Vagina (tissue), 2 donors: ENCODE results near the gene ADAM8. TPM values are rescaled to one million over a fixed set of nuclear protein-coding genes. Genes with fewer than 3 reads are reported as not detected.

ENCODE experiments used
- DNase-seq, 2 donors: peaks; one replicate each; pipeline ENCODE4 v3.0.0-alpha.2; 2017; ENCODE audit errors: extremely low spot score in 2 of 2
- H3K27ac ChIP-seq: fragments of 200-600 bp; sonication (generic); one replicate; pipeline ENCODE4 v1.5.1; 2019
- H3K27me3 ChIP-seq: fragments of 200-600 bp; sonication (generic); one replicate; pipeline ENCODE4 v1.5.1; 2019
- H3K36me3 ChIP-seq, 2 donors: fragments of 200-600 bp; sonication (generic); one replicate each; pipeline ENCODE4 v1.5.1; 2017 to 2019
- H3K4me1 ChIP-seq: fragments of 200-600 bp; sonication (generic); one replicate; pipeline ENCODE4 v1.5.1; 2019
- H3K4me3 ChIP-seq, 2 donors: fragments of 200-600 bp; sonication (generic); 1 replicate in 1 of 2; 2 replicates in 1 of 2; pipeline ENCODE4 v1.5.1; 2016 to 2019
- H3K9me3 ChIP-seq: fragments of 200-600 bp; sonication (generic); one replicate; pipeline ENCODE4 v1.5.1; 2019
- POLR2A ChIP-seq, 2 donors: fragments of 450-650 bp; IDR thresholded peaks; one replicate each; pipeline ENCODE4 v1.6.1; 2017; ENCODE audit warnings: antibody characterized with exemption in 2 of 2, mild to moderate bottlenecking in 2 of 2, moderate library complexity in 2 of 2
- POLR2AphosphoS5 ChIP-seq, 2 donors: sonication (generic); formaldehyde crosslinking; IDR thresholded peaks; one replicate each; pipeline ENCODE4 v1.9.0; 2017; ENCODE audit warnings: antibody characterized with exemption in 2 of 2, mild to moderate bottlenecking in 2 of 2, low read depth in 1 of 2; ENCODE audit not compliant: insufficient read depth in 1 of 2
- intact Hi-C: fragments of 100-400 bp; cut with DNase I; formaldehyde crosslinking; loops from one replicate; pipeline ENCODE4 v1.15.1; 2023
- total RNA-seq: library from RNA; depleted of rRNA; stranded (reverse); fragments of >200 nt; gene quantifications from one replicate; pipeline ENCODE4 v1.2.3, GENCODE V29; 2016
- TF ChIP-seq, protein P1 (sequence below), 3 experiments: fragments of 450-650 bp in 2 of 3; fragments of 200-600 bp in 1 of 3; sonication (generic) in 1 of 3; IDR thresholded peaks; one replicate each; pipeline ENCODE4 v1.5.1; 2017 to 2019; ENCODE audit warnings: antibody characterized with exemption in 3 of 3, mild to moderate bottlenecking in 2 of 3, moderate library complexity in 2 of 3

The ADAM8 gene
- total RNA-seq, 1 donor from 2014 or later = 11.0 TPM

DNA sequence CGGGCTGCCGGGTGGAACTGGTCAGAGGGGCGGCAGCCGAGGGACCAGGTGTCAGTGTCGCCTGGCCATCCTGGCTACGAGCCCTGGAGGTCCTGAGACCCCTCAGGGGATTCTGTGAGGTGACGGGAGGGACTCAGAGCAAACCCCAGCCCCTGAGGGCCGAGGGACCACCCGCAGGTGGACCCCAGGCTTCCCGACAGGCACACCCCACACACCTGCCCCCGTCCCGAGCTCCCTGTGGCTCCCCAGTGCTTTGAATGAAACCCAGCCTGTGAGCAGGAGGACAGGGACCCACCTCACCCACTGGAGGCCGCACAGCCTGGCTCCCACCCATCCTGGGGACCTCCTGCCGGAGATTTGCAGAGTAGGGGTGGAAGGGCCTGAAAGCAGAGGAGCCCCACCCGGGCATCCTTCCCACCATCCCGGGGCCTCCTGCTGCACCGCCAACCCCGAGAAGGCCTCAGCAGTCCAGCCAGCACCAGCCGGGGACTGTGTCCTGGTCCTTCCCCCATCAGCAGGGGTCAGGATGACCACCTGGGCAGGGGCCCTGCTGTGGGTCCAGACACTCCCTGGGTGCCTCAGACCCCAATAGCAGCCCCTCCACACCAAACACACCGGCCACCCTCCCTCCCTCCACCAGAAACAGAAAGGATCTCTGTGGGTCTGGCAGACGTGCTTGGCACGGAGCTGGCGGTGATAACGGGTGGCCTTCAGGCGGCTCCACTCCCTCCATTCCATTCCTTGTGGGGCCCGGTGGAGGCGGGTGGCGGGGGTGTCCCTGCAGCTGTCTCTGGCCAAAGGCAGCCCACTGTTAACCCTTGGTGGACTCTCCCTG, 25.1 kb downstream of the ADAM8 start:
- TF ChIP-seq POLR2AphosphoS5 (IDR thresholded peaks at IDR 0.05; ENCODE audit: insufficient read depth in 1 of 2, low read depth in 1 of 2) (no peak), POLR2A (IDR thresholded peaks at IDR 0.05) (no peak)
- TF ChIP-seq, protein P1, sequence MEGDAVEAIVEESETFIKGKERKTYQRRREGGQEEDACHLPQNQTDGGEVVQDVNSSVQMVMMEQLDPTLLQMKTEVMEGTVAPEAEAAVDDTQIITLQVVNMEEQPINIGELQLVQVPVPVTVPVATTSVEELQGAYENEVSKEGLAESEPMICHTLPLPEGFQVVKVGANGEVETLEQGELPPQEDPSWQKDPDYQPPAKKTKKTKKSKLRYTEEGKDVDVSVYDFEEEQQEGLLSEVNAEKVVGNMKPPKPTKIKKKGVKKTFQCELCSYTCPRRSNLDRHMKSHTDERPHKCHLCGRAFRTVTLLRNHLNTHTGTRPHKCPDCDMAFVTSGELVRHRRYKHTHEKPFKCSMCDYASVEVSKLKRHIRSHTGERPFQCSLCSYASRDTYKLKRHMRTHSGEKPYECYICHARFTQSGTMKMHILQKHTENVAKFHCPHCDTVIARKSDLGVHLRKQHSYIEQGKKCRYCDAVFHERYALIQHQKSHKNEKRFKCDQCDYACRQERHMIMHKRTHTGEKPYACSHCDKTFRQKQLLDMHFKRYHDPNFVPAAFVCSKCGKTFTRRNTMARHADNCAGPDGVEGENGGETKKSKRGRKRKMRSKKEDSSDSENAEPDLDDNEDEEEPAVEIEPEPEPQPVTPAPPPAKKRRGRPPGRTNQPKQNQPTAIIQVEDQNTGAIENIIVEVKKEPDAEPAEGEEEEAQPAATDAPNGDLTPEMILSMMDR (IDR thresholded peaks at IDR 0.05) = no peak
- no peaks in the 10 kb centered on the region for H3K36me3 ChIP-seq
- H3K27ac ChIP-seq = no peak overlapping the region
- H3K4me3 ChIP-seq = no peak overlapping the region
- H3K4me1 ChIP-seq = no peaks in the 10 kb centered on the region
- no peak for DNase-seq
- intact Hi-C loops = no loop called here
- no peaks in the 10 kb centered on the region for H3K9me3 ChIP-seq
- peaks cover 4% of the 10 kb centered on the region for H3K27me3 ChIP-seq

GRCh38 chr10:133249975-133250754, 26.5 kb downstream of the ADAM8 start:
- no peak for DNase-seq
- no peak for TF ChIP-seq POLR2AphosphoS5 (IDR thresholded peaks at IDR 0.05; ENCODE audit: insufficient read depth in 1 of 2, low read depth in 1 of 2)
- no peak for TF ChIP-seq POLR2A (IDR thresholded peaks at IDR 0.05)
- TF ChIP-seq, protein P1 (IDR thresholded peaks at IDR 0.05) = no peak
- H3K4me1 ChIP-seq = no peaks in the 10 kb centered on the region
- intact Hi-C loops = no loop called here
- peaks cover 4% of the 10 kb centered on the region for H3K27me3 ChIP-seq
- H3K27ac ChIP-seq = no peak overlapping the region
- H3K36me3 ChIP-seq = no peaks in the 10 kb centered on the region
- H3K9me3 ChIP-seq = no peaks in the 10 kb centered on the region
- H3K4me3 ChIP-seq = no peak overlapping the region

GRCh38 chr10:133249094-133249780, 27.4 kb downstream of the ADAM8 start:
- H3K27ac ChIP-seq = no peak overlapping the region
- DNase-seq = no peak
- H3K36me3 ChIP-seq = no peaks in the 10 kb centered on the region
- TF ChIP-seq, protein P1 (IDR thresholded peaks at IDR 0.05) = no peak
- TF ChIP-seq POLR2A (IDR thresholded peaks at IDR 0.05) (no peak), POLR2AphosphoS5 (IDR thresholded peaks at IDR 0.05; ENCODE audit: insufficient read depth in 1 of 2, low read depth in 1 of 2) (no peak)
- H3K27me3 ChIP-seq = peaks cover 4% of the 10 kb centered on the region
- no peaks in the 10 kb centered on the region for H3K9me3 ChIP-seq
- intact Hi-C loops = no loop called here
- H3K4me3 ChIP-seq = no peak overlapping the region
- H3K4me1 ChIP-seq = no peaks in the 10 kb centered on the region

DNA sequence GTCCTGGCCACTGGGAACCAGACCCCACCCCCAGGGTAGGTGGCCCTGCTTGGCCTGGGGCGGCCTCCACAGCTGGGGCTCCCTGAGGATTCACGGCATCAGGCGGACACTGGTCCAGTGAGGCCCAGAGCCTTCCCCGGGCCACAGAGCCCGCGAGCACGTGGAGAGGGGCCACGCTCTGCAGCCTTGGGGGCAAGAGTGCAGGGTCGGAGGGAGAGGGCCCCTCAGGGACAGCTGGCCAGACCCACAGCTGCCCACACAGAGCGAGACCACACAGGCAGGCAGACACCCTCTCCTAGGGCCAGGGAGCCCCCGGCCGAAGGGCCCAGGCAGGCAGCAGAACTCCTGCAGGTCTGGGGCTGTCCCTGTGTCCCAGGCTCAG, 28.3 kb downstream of the ADAM8 start:
- Histone ChIP-seq H3K27me3 (peaks cover 4% of the 10 kb centered on the region), H3K9me3 (no peaks in the 10 kb centered on the region), H3K4me1 (no peaks in the 10 kb centered on the region), H3K36me3 (no peaks in the 10 kb centered on the region), H3K27ac (no peak overlapping the region), H3K4me3 (no peak overlapping the region)
- intact Hi-C loops = no loop called here
- DNase-seq = no peak
- no peak for TF ChIP-seq POLR2AphosphoS5 (IDR thresholded peaks at IDR 0.05; ENCODE audit: insufficient read depth in 1 of 2, low read depth in 1 of 2)
- TF ChIP-seq, protein P1 (IDR thresholded peaks at IDR 0.05) = no peak
- TF ChIP-seq POLR2A (IDR thresholded peaks at IDR 0.05) = no peak
